Activated B cell treated with CpG ODN at 0.5 μM for 24 hours (primary cell): Measurements from ENCODE around the gene ENKUR. TPM values are rescaled to one million over a fixed set of nuclear protein-coding genes. Genes with fewer than 3 reads are reported as not detected.

Source experiments
- ATAC-seq: fragments of 200-7000 bp; cut with Tn5 transposase; one replicate; pipeline ENCODE4 v1.10.0; 2021; ENCODE audit warnings: low read depth, mild to moderate bottlenecking, moderate library complexity
- CTCF ChIA-PET: fragments of 350-600 bp; sonication (Branson Sonifier 250); formaldehyde crosslinking; loops from one replicate; lab custom pipeline; 2021; ENCODE audit warnings: antibody characterized with exemption; lab: Charles Lee
- POLR2A ChIA-PET: fragments of 350-600 bp; sonication (Branson Sonifier 250); formaldehyde crosslinking; loops from one replicate; lab custom pipeline; 2021; ENCODE audit warnings: antibody characterized with exemption; lab: Charles Lee
- DNase-seq: peaks from one replicate; pipeline ENCODE4 v3.0.0; 2022
- H3K27ac Mint-ChIP-seq: one replicate; pipeline ENCODE4 v1.8.0; 2020; ENCODE audit warnings: mixed read lengths
- H3K27me3 Mint-ChIP-seq: one replicate; pipeline ENCODE4 v1.8.0; 2021; ENCODE audit warnings: mixed read lengths
- H3K36me3 Mint-ChIP-seq: one replicate; pipeline ENCODE4 v1.8.0; 2021; ENCODE audit warnings: low read depth, mixed read lengths
- H3K4me1 Mint-ChIP-seq: one replicate; pipeline ENCODE4 v1.8.0; 2021; ENCODE audit warnings: mixed read lengths
- H3K4me3 Mint-ChIP-seq: one replicate; pipeline ENCODE4 v1.8.0; 2020; ENCODE audit warnings: mild to moderate bottlenecking, mixed read lengths
- H3K9me3 Mint-ChIP-seq: one replicate; pipeline ENCODE4 v1.8.0; 2020; ENCODE audit warnings: mixed read lengths
- CTCF ChIP-seq: fragments of 200-600 bp; IDR thresholded peaks from one replicate; pipeline ENCODE4 v1.8.0; 2022; ENCODE audit warnings: antibody characterized with exemption, mild to moderate bottlenecking
- intact Hi-C: fragments of 100-400 bp; cut with micrococcal nuclease; formaldehyde crosslinking; loops from one replicate; pipeline ENCODE4 v1.15.1; 2024
- total RNA-seq: library from RNA; stranded (reverse); gene quantifications from 2 replicates; pipeline ENCODE4 v1.2.3, GENCODE V29; 2022

ENKUR gene, protein sequence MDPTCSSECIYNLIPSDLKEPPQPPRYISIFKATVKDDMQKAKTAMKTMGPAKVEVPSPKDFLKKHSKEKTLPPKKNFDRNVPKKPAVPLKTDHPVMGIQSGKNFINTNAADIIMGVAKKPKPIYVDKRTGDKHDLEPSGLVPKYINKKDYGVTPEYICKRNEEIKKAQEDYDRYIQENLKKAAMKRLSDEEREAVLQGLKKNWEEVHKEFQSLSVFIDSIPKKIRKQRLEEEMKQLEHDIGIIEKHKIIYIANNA
- total RNA-seq, result not detected in 2 replicates

GRCh38 chr10:25015828-25016375 lies at the start of gene ENKUR:
ENKUR (minus strand) TSS chr10:25016158; CDS start chr10:25015936, 222 bp downstream.
- TF ChIP-seq CTCF, result no peak
- Mint-ChIP-seq H3K4me3 (peak within 1 kb of the TSS; percentile 88), H3K4me1 (peaks cover 27% of the 10 kb centered on the region), H3K27ac (peak within 1 kb of the TSS; percentile 93), H3K9me3 (peaks cover 5% of the 10 kb centered on the region), H3K36me3 (peaks cover 10% of the 10 kb centered on the region), H3K27me3 (no peaks in the 10 kb centered on the region)
- CTCF ChIA-PET, result no interaction called here
- intact Hi-C loops, result loop anchor here (1.0 to 5.0 kb wide), 6 partner anchors 63 to 1921 kb away; partner anchors contain the start of genes MSRB2, OTUD1 and PRTFDC1
- DNase-seq (peak; percentile 78), ATAC-seq (peak; percentile 49)
- POLR2A ChIA-PET, result interaction anchor here (1.2 to 1.4 kb wide), 2 partner anchors 47 to 291 kb away, joined by 3 to 8 read pairs; partner anchors contain the start of gene ARHGAP21

DNA sequence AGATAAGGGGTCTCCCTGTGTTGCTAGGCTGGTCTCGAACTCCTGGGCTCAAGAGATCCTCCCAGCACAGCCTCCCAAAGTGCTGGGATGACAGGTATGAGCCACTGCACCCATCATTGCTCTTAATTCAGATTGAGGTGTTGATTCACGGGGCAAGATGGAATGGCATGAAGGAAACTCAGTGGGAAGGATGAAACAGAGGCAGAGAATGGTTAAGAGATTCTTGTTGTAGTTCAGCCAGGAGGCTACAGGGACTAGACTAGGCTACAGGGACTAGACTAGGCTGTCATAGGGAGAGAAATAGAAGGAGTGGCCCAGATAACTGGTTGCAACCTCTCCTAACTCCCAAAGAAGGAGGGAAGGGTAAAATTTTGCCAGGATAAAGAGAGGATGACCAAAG lies 48.4 kb upstream of the ENKUR start:
- intact Hi-C loops, result no loop called here
- peaks cover 3% of the 10 kb centered on the region for H3K4me1 Mint-ChIP-seq
- H3K4me3 Mint-ChIP-seq, result no peak overlapping the region
- DNase-seq (no peak), ATAC-seq (no peak)
- no peaks in the 10 kb centered on the region for H3K9me3 Mint-ChIP-seq
- no peak overlapping the region for H3K27ac Mint-ChIP-seq
- peaks cover 8% of the 10 kb centered on the region for H3K27me3 Mint-ChIP-seq
- POLR2A ChIA-PET, result no interaction called here
- H3K36me3 Mint-ChIP-seq, result no peaks in the 10 kb centered on the region
- CTCF ChIA-PET, result no interaction called here
- no peak for TF ChIP-seq CTCF

DNA sequence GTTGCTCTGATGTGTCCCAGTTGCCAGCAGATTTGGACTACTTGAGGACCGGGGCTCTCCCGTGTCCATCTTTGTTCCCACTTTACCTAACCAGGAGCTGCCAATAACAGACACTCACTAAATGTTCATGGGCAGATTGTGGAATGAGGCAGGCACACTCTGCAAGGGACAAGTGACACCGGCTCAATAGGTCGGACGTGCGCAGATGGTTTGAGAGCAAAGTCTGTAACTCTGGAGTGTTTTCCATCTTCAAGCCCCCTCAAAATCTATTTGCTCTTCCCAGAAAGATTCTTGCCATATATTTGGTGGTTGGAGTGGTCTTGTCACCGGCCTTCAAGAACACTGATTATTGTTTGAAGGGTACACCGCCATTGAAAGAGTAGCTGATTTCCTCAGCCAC lies 47.7 kb upstream of the ENKUR start:
- Mint-ChIP-seq H3K27ac (no peak overlapping the region), H3K4me1 (peaks cover 3% of the 10 kb centered on the region), H3K36me3 (no peaks in the 10 kb centered on the region), H3K9me3 (no peaks in the 10 kb centered on the region), H3K4me3 (no peak overlapping the region), H3K27me3 (peaks cover 8% of the 10 kb centered on the region)
- CTCF ChIA-PET, result no interaction called here
- ATAC-seq, result no peak
- POLR2A ChIA-PET, result no interaction called here
- no peak for TF ChIP-seq CTCF
- no peak for DNase-seq
- intact Hi-C loops, result no loop called here

DNA sequence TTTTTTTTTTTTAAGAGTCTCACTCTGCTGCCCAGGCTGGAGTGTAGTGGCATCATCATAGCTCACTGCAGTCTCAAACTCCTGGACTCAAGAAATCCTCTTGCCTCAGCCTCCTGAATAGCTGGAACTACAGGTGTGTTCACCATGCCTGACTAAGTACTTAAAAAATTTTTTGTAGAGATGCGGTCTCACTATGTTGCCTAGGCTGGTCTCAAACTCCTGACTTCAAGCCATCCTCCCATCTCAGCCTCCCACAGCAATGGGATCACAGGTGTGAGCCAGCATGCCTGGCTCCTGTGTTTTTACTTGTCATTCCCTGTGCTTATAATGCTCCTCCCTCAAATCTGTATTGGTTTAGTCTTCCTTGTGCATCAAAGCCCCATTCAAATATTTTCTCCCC lies 47.2 kb upstream of the ENKUR start:
- Mint-ChIP-seq H3K4me1 (peaks cover 3% of the 10 kb centered on the region), H3K36me3 (no peaks in the 10 kb centered on the region), H3K27me3 (peaks cover 8% of the 10 kb centered on the region), H3K9me3 (no peaks in the 10 kb centered on the region), H3K27ac (no peak overlapping the region), H3K4me3 (no peak overlapping the region)
- ATAC-seq (no peak), DNase-seq (no peak)
- TF ChIP-seq CTCF, result no peak
- ChIA-PET POLR2A (no interaction called here), CTCF (no interaction called here)
- intact Hi-C loops, result no loop called here

- no peak for ATAC-seq
- POLR2A ChIA-PET, result no interaction called here
- peaks cover 8% of the 10 kb centered on the region for H3K27me3 Mint-ChIP-seq
- no peak overlapping the region for H3K27ac Mint-ChIP-seq
- H3K4me3 Mint-ChIP-seq, result no peak overlapping the region
- no peak for TF ChIP-seq CTCF
- no peak for DNase-seq
- intact Hi-C loops, result no loop called here
- CTCF ChIA-PET, result no interaction called here
- H3K9me3 Mint-ChIP-seq, result no peaks in the 10 kb centered on the region
- no peaks in the 10 kb centered on the region for H3K36me3 Mint-ChIP-seq
- H3K4me1 Mint-ChIP-seq, result peaks cover 3% of the 10 kb centered on the region
Measured at GRCh38 chr10:25061711-25062449, 45.9 kb upstream of the ENKUR start.
